C4-2B (cell line): Measurements from ENCODE around the gene EFNB2.

ENCODE experiments used
- H3K27ac ChIP-seq: fragments of 450-650 bp; 2 replicates; pipeline ENCODE4 v1.5.1; 2017
- ZFX ChIP-seq: fragments of 450-650 bp; IDR thresholded peaks from 2 replicates; pipeline ENCODE4 v1.6.1; 2017
- TF ChIP-seq, protein P1 (sequence below): fragments of 450-650 bp; conservative IDR thresholded peaks from 2 replicates; pipeline ENCODE4 v1.5.1; 2017; ENCODE audit warnings: mild to moderate bottlenecking

Gene EFNB2

DNA sequence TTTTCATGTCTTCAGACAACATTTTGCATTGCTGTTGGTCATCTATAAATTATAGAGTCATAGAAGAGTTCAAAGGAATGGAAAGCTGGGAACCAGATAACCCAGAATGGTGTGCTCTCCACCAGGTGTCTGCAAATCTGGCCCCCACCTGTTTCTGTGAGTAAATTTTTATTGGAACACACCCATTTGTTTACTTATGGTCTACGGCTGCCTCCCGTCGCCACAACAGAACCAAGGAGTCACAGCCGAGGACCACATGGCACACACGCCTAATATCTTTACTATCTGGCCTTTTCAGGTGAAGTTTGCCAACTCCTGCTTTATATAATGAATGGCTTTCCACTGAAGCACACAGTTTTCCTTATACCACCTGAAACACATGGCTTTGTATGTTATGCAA is 58.2 kb downstream of the EFNB2 start:
- H3K27ac ChIP-seq: no peak overlapping the region
- TF ChIP-seq, protein P1, sequence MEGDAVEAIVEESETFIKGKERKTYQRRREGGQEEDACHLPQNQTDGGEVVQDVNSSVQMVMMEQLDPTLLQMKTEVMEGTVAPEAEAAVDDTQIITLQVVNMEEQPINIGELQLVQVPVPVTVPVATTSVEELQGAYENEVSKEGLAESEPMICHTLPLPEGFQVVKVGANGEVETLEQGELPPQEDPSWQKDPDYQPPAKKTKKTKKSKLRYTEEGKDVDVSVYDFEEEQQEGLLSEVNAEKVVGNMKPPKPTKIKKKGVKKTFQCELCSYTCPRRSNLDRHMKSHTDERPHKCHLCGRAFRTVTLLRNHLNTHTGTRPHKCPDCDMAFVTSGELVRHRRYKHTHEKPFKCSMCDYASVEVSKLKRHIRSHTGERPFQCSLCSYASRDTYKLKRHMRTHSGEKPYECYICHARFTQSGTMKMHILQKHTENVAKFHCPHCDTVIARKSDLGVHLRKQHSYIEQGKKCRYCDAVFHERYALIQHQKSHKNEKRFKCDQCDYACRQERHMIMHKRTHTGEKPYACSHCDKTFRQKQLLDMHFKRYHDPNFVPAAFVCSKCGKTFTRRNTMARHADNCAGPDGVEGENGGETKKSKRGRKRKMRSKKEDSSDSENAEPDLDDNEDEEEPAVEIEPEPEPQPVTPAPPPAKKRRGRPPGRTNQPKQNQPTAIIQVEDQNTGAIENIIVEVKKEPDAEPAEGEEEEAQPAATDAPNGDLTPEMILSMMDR: no peak
- no peak for TF ChIP-seq ZFX

DNA sequence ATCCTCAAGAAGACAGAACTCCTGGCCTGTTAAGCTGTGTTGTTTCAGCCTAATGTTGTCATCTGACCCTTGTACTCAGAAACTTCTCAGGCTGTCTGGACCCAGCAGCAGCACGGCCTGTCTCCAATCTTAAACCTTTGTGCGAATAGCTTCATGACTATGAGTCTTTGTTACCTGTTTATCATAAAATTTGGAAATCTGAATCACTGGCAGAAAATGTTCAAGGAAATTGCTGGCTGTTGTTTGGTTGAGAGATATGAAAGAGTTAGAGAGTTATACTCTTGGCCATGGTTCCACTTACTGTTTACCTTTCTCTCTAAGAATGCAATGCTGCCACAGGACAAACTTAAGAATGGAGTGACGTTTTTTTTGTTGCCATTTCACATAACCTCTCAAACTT is 59.6 kb downstream of the EFNB2 start:
- TF ChIP-seq ZFX: no peak
- TF ChIP-seq, protein P1: no peak

DNA sequence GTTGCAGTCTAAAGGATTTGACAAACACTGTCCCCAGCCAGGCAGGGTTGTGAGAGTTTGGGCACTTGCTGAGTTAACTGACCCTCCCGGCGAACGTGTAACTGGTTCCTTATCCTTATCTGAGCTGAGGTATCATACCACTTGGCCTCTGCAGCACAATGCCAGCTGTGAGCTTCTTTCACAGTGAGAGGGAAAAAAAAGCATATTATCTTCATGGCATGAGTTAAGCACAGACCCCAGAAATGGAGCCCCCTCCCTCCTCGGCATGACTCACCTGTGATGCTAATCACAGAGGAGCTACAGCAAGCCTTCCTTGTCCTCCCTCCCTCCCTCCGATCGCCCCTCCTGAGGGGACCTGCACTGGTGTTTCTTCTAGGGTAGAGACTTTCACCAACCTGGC is 60.5 kb downstream of the EFNB2 start:
- no peak for TF ChIP-seq ZFX
- TF ChIP-seq, protein P1: no peak
- no peak overlapping the region for H3K27ac ChIP-seq

More for the DNA sequence above, 59.6 kb downstream of the EFNB2 start:
- no peak overlapping the region for H3K27ac ChIP-seq

DNA sequence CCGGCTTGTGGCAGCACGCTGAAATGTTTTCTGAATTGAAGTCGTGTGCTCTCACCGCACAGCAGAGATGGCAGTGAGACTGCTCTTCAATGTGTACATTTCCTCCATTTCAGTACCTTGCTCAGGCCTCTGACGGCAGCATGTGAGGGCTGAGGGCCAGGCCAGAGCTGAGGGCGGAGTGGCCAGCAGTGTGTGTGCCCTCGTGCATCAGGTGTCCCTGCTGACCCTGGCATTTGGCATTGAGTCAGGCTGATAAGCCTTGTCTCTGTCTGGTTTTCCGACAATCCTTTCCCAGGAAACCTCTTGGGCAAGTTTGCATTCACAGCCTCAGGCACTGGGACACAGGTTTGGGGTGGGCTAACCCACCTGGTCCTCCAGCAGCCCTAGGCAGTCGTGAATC is 62.3 kb downstream of the EFNB2 start:
- no peak for TF ChIP-seq ZFX
- TF ChIP-seq, protein P1: no peak
- no peak overlapping the region for H3K27ac ChIP-seq

DNA sequence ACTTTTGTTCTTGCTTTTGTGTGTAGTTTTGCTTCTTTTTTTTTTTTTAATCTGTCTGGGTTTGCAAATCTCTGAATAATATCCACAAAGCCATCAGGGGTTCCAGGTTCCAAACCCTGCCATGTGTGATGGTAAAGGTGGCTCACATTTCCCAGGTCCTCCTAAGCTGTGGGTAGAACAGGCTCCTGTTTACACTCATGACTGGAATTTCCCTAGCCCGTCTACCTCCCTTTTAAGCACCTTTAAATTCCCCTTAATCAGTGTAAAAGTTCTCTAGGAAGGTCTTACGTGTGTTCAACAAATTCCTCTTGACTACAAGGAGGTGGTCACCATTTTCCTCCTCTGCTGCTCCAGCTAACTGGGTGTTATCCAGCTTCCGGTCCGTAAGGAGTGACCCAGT is 62.8 kb downstream of the EFNB2 start:
- TF ChIP-seq, protein P1: no peak
- no peak for TF ChIP-seq ZFX
- no peak overlapping the region for H3K27ac ChIP-seq

DNA sequence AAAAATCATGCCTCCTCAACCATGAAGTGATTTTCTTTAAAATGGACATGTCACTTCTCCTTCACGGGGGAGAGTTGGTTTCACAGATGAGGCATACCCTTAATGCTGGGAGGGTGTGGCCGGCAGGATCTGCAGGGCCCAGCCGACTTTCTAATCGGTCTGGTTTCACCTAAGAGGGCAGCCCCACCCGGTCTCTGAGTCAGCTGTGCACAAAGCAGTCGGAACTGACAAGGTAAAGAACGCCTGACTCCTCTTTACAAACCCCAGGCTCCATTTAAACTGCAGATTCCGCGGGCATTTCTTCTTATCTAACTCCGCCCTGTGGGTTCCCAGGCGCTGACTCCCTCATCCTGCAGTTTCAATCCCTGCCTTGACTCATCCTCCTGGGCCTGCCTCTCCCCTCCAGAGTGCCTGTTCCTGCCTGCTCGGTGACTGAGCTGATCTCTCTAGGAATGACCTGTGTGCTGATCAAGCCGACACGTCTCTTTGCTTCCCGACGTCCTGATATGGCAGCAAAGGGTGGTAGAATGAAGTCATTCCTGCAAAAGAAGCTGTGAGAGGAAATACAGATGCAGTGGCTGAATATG is 63.4 kb downstream of the EFNB2 start:
- H3K27ac ChIP-seq: no peak overlapping the region
- TF ChIP-seq, protein P1: no peak
- TF ChIP-seq ZFX: no peak

DNA sequence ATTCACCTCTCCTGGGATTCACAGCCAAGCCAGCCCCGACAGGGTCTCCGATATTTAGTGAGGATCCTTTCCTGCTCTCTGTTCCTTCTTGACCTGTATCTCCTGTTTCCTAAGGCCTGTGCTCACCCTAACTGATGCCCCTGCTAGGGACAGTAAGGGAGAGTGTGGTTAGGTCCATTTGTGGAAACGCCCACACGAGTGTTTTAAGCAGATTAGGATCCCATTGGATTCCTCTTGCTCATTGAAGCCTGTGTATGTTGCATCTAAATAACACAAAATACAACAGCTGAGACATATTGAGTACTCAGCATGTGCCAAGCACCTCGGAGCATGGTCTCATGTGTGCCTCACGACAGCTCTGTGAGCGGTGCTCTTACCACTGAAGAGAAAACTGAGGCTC is 64.9 kb downstream of the EFNB2 start:
- TF ChIP-seq ZFX: no peak
- TF ChIP-seq, protein P1: no peak
- no peak overlapping the region for H3K27ac ChIP-seq
